ENCODE data around the gene LIMK2.
"Not testable (repeated sequence)": the region's sequence is repeated elsewhere in the genome, so short reads cannot be mapped to it uniquely, and the experiment has no call there.

Gene LIMK2

DNA sequence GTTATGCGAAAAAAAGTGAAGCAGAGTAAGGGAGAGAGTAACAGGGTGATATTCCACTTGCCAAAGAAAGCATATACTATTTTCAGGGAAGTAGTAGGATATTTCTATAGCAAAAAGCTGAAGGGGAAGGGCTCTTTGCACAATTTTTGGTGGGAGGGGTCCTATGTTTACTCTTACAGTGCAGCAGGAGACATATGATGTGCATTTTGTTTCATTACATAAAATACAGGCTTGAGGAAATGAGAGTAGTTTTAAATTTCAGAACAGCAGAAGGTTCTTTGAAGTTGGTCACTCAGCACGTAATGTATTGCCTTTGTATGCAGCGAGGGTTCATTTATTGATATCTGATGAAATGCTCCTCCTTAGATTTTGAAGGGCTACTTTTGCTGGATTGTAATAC lies 83.3 kb downstream of the LIMK2 start:
- DNase-seq = no peak

DNA sequence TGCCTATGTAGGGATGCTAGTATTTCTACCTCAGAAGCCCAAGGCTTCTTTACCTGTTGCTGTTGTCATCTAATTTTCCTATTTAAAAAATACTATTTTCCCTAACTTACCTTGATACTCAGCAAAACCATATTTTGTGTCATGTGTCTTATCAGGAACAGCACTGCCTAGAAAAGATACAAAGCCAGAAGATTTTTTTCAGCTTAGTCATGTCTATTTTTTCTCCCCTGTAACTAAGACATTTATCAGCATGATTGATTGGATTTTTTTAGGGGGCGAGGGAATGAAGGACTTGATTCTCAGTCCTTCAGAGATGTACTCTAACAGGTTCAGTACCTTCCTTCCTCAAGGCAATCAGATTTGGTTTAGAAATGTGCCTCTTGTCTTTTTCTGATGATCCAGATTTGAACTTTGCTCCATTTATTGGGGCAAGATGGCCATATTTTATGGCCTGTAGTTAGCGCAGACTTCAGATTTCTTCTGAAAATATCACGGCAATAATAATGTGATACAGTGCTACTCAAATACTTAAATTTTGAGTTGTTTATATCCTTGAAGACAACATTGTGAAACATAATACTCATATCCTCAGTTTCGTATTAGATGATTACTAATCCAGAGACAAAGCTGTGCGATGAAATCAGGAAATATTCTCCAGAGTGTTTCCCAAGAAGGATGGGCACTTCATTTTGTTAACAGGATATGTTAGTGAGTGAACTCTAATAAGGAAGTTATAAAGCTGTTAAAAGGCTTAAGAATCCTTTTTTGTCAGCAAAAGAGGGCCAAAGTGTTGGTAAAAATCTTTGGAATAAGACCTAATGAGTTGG lies 83.9 kb downstream of the LIMK2 start:
- DNase-seq = no peak

- no peak for DNase-seq
Observed at GRCh38 chr22:31300896-31301295, 88.8 kb downstream of the LIMK2 start.

GRCh38 chr22:31302006-31302405 lies 89.9 kb downstream of the LIMK2 start:
- no peak for DNase-seq

DNA sequence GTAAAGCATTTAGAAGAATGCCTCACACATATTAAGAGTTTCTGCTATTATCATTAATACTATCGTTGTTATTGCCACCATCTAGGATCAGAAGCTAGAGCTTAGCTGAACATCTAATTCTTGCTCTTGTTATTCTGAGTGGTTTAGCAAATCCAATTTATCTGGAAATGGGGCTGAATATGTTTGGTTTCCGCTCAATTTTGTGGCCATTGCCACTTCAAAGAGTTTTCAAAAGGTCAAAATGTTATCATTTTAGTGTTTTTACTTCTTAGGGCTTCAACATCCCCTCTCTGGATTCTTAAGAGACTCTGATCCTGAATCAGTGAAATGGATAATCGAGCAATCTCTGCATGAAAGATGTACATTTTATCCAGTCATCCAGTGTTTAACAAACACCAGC lies 90.4 kb downstream of the LIMK2 start:
- no peak for DNase-seq

DNA sequence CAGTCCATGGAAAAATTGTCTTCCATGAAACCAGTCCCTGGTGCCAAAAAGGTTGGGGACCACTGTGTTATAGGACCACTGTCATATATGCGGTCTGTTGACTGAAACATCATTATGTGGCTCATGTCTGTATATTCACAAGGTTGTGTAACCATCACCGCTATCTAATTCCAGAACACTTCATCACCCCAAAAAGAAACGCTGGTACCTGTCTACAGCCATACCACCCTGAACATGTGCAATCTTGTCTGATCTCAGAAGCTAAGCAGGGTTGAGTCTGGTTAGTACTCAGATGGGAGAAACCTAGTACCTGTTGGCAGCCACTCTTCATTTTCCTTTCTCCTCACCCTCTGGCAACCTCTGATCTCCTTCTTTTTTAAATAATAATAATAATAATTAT lies 93.1 kb downstream of the LIMK2 start:
- no peak for DNase-seq

DNA sequence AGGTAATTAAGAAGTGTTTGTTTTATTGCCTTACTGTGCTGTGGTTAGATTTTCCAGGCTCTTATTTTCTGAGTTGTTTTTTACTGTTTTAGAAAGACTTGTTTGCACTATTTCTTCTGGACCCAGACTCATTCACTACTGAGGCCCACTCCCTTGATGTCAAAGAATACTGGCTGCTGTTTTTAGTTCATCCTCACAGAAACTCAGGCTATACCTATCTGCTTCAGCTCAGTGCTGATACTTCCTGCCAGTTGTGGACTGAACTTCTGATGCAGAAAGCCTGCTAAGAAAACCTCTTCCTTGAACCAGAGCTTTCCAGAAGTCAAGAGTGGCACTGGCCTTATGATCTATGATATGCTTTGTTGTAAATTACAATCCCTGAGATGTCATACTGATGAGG lies 96.1 kb downstream of the LIMK2 start:
- DNase-seq = no peak

GRCh38 chr22:31313366-31314147 lies 101.5 kb downstream of the LIMK2 start:
- peak; percentile 86 for DNase-seq

DNA sequence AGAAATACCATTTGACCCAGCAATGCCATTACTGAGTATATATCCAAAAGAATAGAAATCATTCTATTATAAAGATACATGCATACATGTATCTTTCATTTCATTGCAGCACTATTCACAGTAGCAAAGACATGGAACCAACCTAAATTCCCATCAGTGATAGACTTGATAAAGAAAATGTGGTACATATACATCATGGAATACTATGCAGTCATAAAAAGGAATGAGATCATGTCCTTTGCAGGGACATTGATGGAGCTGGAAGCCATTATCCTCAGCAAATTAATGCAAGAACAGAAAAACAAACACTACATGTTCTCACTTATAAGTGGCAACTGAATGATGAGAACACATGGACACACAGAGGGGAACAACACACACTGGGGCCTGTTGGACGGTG lies 102.1 kb downstream of the LIMK2 start:
- DNase-seq = not testable (repeated sequence)

DNA sequence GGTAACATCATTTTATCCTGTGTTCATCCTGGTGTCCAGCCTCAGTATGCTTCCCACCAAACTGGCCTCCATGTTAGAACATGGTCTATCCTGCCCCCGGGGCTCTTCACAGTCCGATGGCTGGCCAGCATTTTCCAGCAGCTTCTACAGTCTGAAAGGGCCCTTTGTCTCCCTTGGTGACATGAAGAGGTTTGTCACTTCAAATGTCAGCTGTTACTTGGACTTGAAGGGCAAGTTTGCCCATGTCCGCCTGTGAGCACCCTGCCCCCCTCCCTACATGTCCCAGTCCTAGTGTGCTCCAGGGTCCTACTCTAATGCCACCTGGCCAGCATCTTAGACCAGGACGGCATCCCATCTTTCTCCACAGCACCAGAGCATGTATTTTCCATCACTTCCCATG lies 109.3 kb downstream of the LIMK2 start:
- DNase-seq = peak; percentile 53

DNA sequence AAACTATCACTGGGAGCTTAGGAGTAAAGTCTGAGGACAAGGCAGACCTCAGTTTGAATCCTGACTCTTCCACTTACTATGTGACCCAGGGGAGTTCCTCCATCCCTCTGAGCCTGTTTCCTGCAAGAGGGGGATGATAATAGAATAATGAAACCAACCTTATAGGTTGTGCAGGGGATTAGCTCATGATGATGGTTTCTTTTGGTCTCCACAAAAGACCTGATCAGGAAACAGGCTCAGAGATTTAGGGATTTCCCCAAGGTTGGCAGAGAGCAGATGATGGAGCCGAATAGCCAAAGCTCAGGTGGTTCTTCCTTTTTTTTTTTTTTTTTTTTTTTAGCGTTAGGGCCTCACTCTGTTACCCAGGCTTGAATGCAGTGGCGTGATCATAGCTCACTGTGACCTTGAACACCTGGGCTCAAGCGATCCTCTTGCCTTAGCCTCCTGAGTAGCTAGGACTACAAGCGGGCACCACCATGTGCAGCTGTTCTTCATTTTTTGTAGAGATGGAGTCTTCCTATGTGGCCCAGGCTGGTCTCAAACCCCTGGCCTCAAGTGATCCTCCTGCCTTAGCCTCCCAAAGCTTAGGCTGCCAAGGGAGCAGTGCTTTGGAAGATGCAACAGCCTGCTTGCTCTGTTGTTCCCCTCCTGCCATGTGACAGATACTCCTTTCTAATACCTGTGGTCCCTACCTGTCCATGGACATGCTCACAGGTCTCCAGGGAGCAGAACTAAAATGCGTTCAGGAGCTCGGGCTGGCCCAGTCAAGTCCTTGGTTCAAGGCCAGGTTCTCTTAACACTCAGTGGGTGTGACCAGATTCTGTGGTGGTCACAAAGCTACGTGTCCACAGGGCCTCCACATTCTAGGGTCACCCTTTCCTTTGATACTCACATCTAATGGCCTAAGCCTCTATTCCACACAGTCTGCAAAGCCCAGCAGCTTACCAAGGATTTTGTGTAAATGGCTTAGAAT lies 111.8 kb downstream of the LIMK2 start:
- DNase-seq = peak; percentile 36

GRCh38 chr22:31326877-31327276 lies 114.8 kb downstream of the LIMK2 start:
- DNase-seq = peak; percentile 43

DNA sequence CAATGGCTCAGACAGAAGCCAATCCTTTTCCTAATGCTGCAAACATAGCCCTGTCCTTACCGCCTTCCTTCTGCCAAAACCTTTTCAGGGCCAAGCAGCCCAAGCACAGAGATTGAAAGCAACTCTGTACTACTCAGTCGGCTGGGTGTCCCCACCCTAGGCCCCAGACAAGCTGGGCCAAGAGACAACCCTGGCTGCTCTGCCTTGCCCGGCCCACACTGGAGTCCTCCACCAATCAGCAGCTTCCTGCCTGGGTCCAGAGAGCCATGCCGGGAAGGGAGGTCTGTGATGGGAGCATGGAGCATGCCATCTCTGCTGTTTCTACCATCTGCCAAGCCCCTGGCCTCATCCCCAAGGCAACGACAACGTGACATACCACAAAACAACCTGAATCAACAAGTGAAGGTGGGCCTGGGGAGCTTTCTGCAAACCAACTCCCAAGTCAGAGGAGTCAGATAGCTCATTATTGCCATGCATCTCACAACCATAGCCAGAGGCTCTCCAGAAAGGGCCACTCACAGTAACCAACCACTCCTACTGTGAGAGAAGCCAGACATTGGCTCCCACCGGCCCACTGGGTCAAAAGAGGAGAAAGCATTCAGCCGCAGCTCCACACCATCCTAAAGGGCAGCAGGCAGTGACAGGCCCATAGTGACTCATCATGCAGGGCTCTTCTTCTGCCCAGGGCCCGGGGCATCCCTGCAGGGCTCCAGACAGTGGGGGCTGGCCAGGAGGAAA lies 115.9 kb downstream of the LIMK2 start:
- peak; percentile 87 for DNase-seq

DNA sequence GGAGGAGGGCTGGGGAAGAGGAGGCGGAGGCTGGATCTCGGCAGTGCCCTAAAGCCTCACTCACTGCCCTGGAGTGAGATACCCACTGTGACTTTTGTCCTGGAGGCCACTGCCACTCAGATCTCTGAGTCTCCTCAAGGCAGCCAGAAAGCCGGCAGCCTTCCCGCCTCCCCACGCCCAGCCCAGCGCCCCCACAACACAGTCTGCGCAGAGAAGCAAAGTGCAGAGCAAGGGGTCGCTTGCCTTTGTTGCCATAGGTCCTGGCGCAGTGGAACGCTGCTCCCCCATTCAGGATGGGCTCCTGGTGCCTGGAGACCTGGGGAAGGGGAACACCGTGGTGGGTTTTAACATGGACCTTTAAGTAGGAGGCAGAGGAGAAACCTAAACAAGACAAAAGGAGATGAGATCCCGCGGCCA lies 116.5 kb downstream of the LIMK2 start:
- no peak for DNase-seq

DNA sequence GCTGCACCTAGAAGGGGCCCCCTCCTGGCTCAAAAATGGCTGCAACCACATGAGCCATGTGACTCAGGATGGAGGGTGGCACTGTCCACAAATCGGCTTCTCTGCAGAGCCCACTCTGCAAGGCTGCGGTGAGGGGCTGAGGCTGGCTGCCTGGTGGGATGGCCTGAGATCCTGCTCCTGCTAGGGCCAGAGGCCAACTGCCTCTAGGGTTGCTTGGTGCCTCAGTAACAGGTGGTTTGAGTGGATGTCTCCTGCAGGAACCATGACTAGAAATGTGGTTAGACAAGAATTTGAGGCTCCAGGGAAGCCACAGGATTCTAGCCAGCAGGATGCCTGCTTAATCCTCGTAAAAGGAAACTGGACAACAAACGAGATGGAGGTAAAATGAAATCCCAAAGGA lies 116.9 kb downstream of the LIMK2 start:
- peak; percentile 75 for DNase-seq

All from islet precursor cell (in vitro differentiated cells).